Activated CD4-positive, CD25-positive, alpha-beta regulatory T cell treated with anti-CD3 and anti-CD28 coated beads, Interleukin-2, amount 50 U/mL, for 24 hours (primary cell): ENCODE measurements around the gene C2CD4A.

ENCODE experiments used
- ATAC-seq, 2 donors: fragments of 150-1000 bp; cut with Tn5 transposase; one replicate each; pipeline ENCODE4 v1.10.0; 2021; ENCODE audit warnings: mild to moderate bottlenecking in 1 of 2, moderate library complexity in 1 of 2

C2CD4A gene

DNA sequence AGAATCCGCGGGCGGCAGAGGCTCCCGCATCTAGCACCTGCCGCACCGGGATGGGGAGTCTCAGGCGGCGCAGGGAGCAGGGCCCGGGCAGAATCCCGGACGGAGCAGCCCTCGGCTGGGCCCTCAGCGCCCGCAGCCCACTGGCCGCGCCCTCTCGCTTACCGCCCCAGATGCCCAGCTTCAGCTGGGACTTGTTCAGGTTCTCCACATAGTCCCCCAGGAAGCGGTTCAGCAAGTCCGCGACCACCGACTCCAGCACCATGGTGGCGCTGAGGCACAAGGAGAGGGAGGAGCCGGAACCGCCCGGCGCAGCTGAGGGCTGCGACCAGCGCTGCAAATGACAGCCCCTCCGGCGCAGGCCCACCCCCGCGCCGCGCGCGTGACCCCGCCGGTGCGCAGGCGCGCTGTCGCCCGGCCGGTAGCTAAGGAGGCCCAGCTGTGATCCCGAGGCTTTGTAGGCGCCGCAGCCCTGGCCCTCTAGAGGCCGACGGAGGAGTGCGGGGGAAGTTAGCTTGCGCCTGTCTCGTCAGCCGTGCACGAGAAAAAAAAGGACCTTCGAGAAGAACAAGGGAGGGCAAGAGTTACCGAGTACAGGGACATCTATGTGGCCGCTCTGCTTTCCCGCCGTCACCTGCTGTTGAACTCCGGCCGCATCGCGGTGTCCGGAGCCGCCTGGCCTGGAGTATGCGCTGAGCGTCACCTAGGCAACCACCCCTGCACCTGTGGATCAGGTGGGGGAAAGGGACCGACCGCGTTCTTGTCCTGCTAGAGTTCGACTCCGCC, 6.5 kb upstream of the C2CD4A start, which contains the start of gene VPS13C:
TSS of gene VPS13C (minus strand) at position 335 of the 783 bp plus-strand sequence. CDS start at position 262, 73 bp downstream.
- peak; percentile 90 to 91 for ATAC-seq

DNA sequence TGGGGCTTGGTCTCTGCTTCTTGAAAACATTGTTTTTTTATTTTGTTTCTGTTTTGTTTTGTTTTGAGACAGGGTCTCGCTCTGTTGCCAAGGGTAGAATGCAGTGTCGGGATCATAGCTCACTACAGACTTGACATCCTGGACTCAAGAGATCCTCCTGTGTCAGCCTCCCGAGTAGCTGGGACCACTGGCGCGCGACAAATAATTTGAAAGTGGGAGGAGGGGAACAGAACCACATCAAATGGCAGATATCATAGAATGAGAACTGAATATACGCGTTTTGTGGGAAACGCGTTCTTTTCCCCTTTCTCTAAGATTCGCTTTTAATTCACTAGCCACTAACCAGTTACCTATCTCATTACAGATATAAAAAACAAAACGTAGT, 5.9 kb upstream of the C2CD4A start:
- peak; percentile 1 to 2 for ATAC-seq

DNA sequence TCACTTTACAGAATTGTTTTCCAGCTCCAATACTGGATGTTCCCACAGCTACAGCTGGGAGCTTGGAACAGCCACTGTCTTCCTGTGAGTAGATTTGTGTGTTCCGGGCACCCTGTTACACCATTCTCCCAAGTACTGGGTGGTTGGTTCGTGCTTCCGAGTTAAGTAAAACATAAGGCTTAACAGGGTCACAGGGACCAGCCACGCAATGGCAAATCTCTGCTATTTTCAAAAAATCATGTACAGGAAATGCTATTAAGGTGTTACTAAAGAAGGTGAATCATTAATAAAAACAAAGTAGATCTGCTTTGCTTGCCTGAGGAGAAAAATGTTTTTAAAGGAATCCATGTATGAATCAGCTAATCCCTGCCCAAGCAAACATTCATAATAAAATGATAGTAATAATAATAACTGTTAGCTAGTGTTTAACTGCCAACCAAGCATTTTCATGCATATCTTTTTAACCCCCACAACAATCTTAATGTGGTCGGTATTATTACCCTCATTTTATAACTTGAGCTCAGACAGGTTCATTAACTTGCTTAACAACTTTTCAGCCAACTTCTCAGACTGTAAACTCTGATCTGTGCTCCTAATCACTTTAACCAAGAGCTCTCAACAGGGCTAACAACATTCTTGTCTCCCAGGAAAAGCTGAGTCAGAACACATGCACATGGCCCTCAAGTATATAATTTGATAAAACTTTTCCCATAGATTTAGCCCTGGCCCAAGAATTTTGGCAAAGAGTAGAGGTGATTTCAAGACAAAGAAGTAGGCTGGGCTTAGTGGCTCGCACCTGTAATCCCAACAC, 2.7 kb upstream of the C2CD4A start:
- no peak for ATAC-seq

DNA sequence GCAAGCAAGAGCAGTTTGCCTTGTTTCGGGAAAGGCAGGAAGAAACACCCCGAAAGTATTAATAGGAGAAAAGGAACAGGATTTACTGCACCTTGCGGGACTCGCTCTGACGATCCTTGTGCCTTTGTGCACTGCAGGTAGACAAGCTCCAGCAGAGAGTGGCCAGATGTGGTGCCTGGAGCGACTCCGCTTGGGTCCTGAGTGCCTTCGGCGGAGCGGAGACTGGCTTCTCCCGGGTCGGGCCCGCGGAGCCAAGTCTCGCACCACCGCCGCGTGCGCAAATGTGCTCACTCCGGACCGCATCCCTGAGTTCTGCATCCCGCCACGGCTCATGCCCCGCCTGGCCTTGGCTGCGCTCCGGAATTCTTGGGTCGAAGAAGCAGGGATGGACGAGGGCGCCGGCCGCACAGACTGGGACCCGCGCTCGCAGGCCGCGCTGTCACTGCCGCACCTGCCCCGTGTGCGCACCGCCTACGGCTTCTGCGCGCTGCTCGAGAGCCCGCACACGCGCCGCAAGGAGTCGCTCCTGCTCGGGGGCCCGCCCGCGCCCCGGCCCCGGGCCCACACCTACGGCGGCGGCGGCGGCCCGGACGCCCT, 769 bp downstream of the C2CD4A start:
- peak; percentile 66 to 69 for ATAC-seq

DNA sequence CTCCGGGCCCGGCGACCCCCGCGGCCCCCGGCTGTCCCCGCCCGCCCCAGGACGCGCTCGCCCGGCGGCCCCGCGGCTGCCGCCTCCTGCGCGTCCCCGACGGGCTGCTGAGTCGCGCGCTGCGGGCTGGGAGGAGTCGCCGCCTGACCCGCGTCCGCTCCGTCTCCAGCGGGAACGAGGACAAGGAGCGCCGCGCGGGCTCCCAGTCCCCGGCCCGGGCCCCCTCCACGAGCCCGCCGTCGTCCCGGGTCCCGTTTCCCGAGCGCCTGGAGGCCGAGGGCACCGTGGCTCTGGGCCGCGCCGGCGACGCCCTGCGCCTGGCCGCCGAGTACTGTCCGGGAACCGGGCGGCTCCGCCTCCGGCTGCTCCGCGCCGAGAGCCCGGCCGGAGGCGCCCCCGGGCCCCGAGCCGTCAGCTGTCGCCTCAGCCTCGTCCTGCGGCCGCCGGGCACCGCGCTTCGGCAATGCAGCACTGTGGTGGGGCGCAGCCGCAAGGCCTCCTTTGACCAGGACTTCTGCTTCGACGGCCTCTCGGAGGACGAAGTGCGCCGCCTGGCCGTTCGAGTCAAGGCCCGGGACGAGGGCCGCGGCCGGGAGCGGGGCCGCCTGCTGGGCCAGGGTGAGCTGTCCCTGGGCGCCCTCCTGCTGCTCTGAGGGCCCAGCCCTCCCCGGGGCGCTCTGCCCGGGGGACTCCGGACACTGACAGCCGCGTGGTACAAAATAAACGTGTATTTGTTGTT, 1.5 kb downstream of the C2CD4A start:
- ATAC-seq: peak; percentile 12 to 34

DNA sequence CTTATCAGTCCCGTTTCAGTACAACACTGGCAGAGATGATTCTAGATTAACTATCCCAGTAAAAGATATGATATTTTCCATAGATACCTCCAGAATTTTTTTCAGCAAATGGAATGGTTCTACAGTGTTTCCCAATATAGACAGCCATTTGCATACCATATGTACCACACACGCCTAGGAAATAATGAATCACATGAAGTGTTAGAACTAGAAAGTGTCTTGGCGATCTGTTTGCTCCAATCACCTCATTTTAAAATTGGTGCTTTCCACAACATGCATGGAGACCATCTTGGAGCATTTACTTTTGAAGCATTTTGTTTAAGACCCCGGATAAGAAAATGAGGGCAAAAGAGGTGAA, 2.0 kb downstream of the C2CD4A start:
- ATAC-seq: no peak

DNA sequence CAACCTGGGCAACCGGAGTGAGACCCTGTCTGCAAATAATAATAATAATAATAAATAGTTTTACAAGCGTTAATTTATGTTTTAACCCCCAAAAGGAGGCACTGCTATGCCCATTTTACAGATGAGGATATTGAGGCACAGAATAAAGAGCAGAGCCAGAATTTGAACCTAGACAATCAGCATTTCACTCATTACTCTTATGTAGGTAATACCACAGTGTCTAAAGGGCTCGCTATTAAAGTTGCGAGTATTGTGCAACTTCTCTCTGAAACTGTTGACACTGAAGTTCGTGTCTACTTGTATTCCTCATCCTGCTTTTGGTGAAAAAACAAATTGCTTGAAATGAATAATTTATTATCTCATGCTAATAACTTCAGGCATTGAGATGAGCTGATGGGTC, 2.8 kb downstream of the C2CD4A start:
- ATAC-seq: no peak

DNA sequence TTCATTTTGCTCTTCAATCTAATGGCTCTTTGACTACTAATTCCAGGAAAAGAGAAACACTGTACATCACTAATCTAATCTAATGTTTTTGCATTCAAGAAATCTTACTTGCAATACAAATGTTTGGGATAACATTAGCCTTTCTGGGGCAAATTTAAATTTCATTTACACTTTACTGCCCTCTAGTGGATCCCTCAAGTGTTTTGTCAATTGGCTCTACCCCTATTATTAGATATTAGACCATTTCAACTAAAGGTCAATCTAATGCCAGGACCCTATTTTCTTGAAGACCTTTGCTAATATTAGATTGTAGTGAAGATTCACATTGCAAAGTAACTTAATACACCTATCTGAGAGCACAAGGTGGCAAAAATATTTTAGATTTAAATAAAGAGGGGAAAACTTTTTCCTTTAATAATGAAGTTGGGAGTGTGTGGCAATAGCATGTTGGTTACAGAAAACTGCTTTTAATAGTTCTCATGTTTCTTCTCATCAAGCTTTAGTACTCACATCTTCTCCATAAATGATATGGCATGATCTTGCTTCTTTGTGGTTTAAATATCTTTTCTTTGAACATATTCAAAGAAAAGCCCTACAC, 5.0 kb downstream of the C2CD4A start:
- no peak for ATAC-seq

DNA sequence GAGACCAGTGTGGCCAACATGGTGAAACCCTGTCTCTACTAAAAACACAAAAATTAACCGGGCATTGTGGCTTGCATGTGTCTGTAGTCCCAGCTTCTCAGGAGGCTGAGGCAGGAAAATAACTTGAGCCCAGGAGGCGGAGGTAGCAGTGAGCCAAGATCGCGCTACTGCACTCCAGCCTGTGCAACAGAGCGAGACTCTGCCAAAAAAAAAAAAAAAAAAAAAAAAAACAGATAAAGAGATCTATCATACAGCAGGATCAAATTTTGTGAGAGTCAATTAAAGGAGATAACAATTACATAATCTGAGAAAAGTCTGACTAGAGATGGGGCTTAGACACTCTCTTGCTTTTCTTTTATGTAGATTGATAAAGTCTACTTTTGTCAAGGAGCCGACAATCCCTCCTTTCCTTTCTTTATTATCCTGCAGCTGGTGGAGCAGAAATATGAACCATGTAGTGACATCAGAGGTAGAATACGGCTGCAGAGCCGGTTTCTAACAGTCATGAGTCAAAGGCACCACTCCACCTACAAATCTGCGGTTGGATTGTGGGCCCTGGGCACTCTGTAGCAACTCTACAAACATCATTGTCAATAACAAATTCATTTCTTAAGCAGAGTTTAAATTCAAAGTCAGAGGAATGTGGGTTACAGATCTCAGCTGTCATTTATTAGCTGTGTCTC, 9.0 kb downstream of the C2CD4A start:
- peak in 1 of 2 donors; percentile 33 for ATAC-seq

DNA sequence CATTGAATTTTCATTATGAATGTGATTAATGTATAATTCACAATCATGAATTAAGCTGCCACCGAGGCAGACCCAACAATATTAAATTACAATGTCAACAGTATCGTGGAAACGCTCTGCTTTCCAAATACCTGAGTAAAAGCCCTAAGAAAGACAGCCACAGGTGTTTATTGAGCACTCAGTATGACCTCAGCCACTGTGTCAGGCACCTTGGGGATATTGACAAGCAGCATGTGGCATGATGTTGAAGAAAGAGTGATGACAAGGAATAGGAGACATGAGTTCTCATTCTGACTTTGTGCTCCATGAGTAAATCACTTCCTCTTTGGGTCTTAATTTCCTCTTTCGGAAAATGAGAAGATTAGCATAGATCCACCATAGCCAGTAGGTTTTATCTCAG, 12.8 kb downstream of the C2CD4A start:
- no peak for ATAC-seq

DNA sequence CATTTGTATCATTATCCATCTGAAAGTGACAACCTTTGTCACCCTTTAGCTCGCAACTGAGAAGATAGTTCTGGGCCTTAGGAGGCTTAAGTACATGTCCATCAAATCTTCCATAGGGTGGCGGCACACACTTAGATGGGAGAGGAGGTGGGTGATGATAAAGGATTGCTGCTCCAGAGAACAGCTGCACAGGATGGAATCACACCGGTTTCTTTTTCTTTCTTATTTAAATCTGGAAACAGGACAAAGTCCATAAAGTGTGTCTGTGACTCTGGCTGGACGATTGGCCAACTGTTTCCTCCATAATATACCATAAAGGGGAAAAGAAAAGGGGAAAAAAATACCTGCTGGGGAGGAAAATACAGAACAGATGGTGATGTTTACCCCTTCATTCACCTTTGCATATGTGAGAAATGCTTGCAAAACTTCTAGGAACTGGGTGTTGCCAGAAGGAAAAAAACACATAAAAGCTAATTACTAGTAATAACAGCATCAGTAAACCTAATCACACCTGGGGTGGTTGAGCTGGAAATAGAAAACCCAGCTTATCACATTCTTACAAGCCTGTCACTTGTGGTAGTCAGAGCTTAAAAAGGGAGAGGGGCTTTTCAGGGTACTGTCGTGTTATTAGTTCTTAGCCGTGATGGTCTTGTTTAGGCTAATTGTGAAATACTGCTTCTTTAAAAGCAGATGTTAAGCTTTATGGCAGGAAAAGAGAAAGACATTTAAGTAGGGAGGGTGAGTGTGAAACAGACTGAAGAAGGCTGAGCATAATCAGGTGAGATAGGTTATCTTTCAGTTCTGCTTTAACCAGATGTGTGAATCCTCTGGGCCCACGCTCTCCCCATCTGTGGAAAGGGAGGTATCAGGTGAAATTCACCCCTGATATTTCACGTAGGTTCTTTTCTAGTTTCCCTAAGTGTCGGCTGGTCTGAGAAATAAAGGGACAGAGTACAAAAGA, 16.7 kb downstream of the C2CD4A start:
- no peak for ATAC-seq

DNA sequence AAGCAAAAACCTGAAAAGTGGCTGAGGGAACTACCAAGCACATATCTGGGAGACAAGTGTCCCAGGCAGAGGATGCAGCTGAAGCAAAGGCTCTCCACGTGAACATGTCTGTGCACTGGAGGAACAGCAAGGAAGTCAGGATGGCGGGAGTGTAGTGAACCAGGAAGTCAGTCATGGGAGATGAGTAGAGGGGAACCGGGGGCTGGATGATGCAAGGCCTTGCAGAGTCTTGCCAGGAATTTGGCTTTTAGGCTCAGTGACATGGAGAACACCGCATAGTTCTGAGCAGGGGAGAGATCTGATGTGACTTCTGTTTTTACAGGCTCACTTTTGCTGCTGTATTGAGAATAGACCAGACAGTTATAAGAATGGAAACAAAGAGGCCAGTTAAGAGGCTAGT, 19.0 kb downstream of the C2CD4A start:
- ATAC-seq: no peak

DNA sequence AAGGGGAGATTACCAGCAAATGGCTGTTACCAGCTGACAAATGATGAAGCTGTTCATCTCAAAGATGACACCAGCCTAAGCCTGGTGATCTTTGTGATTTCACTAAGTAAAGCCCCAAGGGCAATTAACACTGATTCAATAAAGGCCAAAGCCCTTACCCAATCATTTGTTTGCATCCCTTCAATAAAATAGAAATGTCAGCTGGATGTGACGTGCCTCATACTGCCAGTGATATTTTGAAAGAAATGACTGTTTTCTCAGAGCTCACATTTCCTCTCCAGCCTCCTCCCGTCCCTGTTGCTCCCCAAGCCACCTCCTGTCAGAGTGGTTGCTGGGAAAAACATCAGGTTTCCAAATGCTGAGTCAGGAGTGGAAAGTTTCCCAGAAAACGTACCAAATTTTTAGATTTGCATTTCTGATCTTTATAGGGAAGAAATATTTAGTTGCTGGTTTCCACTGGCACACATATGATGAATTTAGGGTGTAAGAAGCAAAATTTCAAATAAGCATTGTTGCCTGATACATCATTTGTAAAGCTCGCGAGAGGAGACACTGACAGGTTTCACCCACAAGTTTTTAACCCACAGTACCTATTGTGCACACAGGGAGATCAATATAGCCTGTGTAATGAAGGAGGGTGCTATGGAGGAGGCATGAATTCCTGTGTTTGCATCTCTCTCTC, 21.0 kb downstream of the C2CD4A start:
- peak in 1 of 2 donors; percentile 71 for ATAC-seq

DNA sequence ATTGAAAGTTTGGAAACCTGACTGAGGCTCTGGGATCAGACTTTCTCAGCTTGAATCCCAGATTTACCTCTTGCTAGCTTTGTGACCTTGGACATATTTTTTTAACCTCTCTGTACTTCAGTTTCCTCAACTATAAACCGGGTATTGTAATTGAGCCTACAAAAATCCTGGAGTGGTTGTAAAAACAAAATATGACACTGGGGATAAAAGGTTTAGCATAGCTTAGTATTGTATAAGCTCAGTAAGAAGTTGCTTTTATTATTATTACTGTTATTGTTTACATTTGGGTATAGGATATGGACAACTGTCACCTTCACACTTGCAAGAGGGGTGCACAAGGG, 21.5 kb downstream of the C2CD4A start:
- no peak for ATAC-seq

DNA sequence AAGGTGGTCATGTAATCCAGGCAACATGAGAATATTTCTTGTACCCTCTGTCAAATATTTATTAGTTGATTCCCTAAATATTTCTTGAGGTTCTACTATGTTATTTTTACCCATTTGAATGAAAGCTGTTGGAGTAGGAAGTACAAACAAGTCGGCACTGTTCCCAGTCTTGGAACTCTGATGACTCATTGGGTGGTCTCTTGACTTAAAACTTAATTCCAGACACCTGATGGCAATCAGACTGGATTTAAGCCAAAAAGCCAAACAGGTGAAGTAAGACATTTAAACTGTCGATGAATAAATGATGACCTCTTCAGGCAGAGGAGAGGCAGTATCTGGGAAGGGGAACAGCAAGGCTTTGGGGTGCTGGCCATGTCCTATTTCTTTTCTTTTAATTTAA, 22.8 kb downstream of the C2CD4A start:
- ATAC-seq: no peak

DNA sequence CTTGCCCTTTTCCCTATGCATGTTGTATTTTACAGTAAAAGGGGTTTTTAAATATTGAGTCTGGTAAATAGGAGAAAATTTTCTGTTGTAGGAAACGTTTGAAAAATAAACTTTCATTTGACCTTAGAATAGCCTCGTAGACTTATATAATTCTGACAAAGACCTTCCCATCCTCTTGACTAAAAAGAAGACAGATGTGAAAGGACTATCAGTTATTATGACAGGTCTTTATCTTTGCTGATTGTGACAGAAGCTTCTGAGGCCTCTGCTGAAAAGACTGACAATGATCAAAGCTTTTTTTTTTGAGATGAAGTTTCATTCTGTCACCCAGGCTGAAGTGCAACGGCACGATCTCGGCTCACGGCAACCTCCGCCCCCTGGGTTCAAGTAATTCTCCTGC, 24.2 kb downstream of the C2CD4A start:
- ATAC-seq: no peak

DNA sequence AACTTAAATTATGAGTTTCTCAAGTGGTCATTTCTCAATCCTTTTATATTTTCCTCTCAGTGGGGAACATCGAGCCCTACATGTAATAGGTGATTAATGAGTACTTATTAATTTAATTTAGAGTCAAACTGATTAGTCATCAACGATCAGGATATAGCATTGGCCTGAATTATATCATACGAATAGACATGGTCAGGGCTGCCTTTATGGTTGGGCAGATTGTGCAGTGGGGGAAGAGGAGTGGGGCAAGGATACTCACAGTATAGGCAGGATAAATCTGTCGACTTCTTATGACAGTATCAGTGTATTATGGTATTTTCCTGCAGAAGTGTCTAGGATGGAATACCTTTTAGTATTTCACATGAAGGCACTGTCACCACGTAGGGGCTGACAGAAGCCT, 27.0 kb downstream of the C2CD4A start:
- ATAC-seq: no peak

DNA sequence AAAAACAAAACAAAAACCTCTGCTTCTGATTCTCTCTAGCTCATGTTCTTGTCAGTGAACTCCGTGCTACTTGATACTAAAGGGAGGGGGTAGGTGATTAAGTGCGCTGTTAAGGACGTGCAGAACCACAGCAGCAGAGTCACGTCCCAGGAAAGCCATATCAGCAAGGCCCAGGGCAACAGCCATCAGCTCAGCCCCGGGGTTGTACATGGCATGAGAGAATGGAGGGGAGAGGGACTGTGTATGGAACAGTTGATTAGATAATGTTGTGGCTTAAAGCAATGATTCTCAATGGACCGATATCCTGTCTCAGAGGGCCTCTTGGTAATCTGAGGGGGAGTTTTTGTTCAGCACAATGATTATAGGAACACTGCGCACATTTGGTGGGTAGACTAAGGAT, 27.6 kb downstream of the C2CD4A start:
- ATAC-seq: no peak

DNA sequence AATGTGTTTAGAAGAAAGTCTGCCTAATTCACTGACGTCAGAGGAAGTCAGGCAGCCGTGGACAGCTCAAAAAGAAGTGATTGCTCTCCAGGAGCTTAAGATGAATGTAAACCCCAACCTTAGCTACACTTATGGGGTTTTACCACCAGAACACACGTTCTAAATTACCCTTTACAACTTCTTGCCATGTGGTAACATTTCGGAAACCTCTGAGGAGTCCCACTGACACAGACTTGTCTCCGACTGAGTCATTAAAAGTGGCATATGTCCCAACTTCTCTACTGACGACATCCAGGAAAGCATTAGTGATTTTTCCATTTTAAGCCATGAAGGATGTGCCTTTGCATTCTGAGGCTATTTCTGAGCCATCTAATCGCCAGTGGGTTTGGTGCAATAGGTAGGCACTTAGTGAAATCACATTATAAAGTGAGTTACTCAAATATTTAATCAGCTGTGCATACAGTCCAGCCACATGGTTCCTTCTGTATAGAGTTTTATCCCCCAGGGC, 32.4 kb downstream of the C2CD4A start:
- ATAC-seq: no peak

DNA sequence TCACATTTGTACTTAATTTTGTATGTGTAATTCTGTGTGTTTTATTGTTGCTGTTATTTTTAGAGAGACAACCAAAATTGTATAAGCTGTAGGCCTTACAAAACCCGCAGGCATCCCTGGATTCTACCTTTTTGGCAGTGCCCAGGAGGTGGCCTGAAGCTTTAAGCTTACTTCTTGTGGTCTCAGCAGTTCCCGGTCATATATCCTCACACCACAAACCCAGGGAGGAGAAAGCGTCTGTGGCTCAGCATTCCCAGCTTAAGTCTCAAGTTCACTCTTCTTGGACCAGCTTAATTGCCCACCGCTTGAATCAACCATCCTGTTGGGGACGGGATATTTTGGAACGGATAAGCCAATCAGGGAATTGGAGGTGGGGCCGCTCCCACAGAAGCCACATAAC, 36.7 kb downstream of the C2CD4A start:
- ATAC-seq: no peak
